Esophagus squamous epithelium (tissue), 5 donors: ENCODE data around the gene TMEM121. TPM values are rescaled to one million over a fixed set of nuclear protein-coding genes. Genes with fewer than 3 reads are reported as not detected.

ENCODE experiments used
- DNase-seq: peaks from one replicate; lab custom pipeline; 2025; lab: John Stamatoyannopoulos, UW
- H3K27ac ChIP-seq, 4 donors: fragments of 200-600 bp; sonication (generic); one replicate each; pipeline ENCODE4 v1.5.1; 2016 to 2019; ENCODE audit warnings: mild to moderate bottlenecking in 1 of 4
- H3K27me3 ChIP-seq, 4 donors: fragments of 200-600 bp; sonication (generic); 1 replicate in 3 of 4; 2 replicates in 1 of 4; pipeline versions ENCODE4 v1.5.1 to v1.6.0; 2017 to 2021; ENCODE audit warnings: antibody characterized with exemption in 1 of 4
- H3K36me3 ChIP-seq, 3 donors: fragments of 200-600 bp; sonication (generic); one replicate each; pipeline ENCODE4 v1.5.1; 2016 to 2019
- H3K4me1 ChIP-seq, 3 donors: fragments of 200-600 bp; sonication (generic); one replicate each; pipeline ENCODE4 v1.5.1; 2017 to 2019
- H3K4me3 ChIP-seq, 4 donors: fragments of 200-600 bp; sonication (generic); 1 replicate in 3 of 4; 2 replicates in 1 of 4; pipeline ENCODE4 v1.5.1; 2016 to 2019; ENCODE audit warnings: mild to moderate bottlenecking in 2 of 4, moderate library complexity in 1 of 4
- H3K9me3 ChIP-seq, 3 donors: fragments of 200-600 bp; sonication (generic); one replicate each; pipeline ENCODE4 v1.5.1; 2016 to 2019
- POLR2A ChIP-seq, 4 donors: fragments of 450-650 bp; IDR thresholded peaks; one replicate each; pipeline ENCODE4 v1.6.1; 2017; ENCODE audit warnings: antibody characterized with exemption in 4 of 4, mild to moderate bottlenecking in 4 of 4, moderate library complexity in 3 of 4
- WGBS, 2 donors: methylation state at CpG; one replicate each; pipeline ENCODE4 v1.1.5; 2018; 5-methylcytosine and 5-hydroxymethylcytosine counted together
- intact Hi-C: fragments of 100-400 bp; cut with DNase I; formaldehyde crosslinking; loops from one replicate; pipeline ENCODE4 v1.15.0; 2022
- total RNA-seq, 4 donors: library from RNA; depleted of rRNA; stranded (reverse); fragments of >200 nt; gene quantifications; one replicate each; pipeline ENCODE4 v1.1.0, GENCODE V29; 2016
- TF ChIP-seq, protein P1 (sequence below), 6 experiments: fragments of 450-650 bp in 4 of 6; fragments of 200-600 bp in 2 of 6; sonication (generic) in 2 of 6; IDR thresholded peaks; one replicate each; pipeline ENCODE4 v1.5.1; 2016 to 2019; ENCODE audit warnings: antibody characterized with exemption in 6 of 6, mild to moderate bottlenecking in 4 of 6, moderate library complexity in 4 of 6
- donor health status: DM: yes; HTN: yes; CAD: no.

The TMEM121 gene
- total RNA-seq, 4 donors from 2014 or later = 0.61 to 2.1 (median 1.6) TPM

DNA sequence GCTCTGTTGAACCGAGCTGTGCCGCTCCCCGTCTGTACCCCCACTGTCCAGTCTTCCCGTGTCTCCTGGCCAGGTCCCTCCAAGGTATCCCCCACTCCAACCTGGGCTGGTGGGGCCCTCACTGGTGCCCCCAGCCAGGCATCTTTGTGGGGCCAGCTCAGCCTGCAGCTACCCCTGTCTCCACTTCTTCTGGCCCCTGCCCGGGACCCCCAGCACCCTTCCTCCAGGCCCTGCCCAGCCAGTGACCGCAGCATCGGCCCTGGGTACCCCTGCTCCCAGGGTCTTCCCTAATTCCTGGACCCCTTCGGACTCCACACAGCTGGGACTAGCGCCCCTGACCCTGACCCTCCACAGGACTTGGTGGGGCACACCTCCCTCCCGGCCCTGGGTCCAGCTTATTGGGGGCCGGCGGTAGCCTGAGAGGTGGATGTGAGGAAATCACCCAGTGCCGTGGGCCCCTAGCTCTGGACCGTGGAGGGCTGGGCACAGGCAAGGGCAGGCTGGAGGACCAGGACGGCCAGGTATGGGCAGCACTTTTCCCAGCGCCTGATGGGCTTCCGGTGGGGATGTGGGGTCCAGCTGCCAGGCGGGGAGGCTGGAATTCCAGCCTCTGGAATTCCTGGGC lies 43.8 kb upstream of the TMEM121 start:
- 40 to 59% methylated on average over 2 to 9 of the region's 18 CpGs for WGBS, 2 donors
- H3K27me3 ChIP-seq = peaks cover 0 to 34% (median 0%) of the 10 kb centered on the region in 4 donors
- DNase-seq = no peak

DNA sequence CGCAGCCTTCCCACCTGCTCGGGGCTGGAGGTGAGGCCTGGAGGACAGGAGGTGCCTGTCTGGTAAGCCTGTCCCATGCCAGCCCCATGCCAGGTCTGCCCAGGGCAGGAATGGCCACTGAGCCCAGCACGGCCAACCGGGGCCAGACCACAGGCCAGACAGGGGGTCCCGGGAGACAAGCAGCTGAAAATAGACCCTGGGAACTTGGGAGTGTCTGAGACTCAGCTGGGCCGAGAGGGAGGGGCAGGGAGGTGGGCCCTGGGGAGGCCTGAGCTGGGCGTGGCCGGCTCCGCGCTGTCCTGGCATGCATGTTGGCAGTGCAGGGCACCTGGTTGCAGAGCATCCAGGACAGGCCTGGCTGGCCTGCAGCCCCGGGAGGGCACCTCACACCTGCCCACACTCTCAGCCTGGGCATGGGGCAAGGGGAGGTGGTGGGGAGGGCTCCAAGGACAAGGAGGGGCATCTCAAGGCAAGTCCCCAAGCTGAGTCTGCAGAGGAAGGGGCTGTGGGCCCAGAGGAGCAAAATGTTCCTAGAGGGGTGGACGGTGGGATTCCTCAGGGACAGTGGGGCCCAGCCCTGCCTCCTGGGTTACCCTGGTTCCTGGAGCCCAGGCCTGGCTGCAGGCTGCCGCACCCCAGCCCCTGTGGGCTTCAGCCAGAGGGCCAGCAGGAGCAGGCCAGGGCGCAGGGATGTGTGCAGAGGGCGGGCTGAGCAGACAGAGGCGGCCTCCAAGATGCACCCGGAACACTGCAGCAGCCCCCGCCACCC lies 42.9 kb upstream of the TMEM121 start:
- Histone ChIP-seq H3K27ac (peak overlapping the region; percentile 88 to 99 (median 93)), H3K27me3 (peaks cover 0 to 30% (median 0%) of the 10 kb centered on the region in 4 donors), H3K4me1 (peaks cover 82 to 100% (median 85%) of the 10 kb centered on the region in 3 donors), H3K9me3 (no peaks in the 10 kb centered on the region), H3K4me3 (no peak overlapping the region), H3K36me3 (peaks cover 0 to 14% (median 0%) of the 10 kb centered on the region in 3 donors)
- 39 to 45% methylated on average over 3 to 4 of the region's 18 CpGs for WGBS, 2 donors
- intact Hi-C loops = loop anchor here (10.0 kb wide), 1 partner anchor 109 kb away; no protein-coding TSS in a partner anchor
- DNase-seq = no peak
- TF ChIP-seq POLR2A (IDR thresholded peaks at IDR 0.05) = no peak
- TF ChIP-seq, protein P1, sequence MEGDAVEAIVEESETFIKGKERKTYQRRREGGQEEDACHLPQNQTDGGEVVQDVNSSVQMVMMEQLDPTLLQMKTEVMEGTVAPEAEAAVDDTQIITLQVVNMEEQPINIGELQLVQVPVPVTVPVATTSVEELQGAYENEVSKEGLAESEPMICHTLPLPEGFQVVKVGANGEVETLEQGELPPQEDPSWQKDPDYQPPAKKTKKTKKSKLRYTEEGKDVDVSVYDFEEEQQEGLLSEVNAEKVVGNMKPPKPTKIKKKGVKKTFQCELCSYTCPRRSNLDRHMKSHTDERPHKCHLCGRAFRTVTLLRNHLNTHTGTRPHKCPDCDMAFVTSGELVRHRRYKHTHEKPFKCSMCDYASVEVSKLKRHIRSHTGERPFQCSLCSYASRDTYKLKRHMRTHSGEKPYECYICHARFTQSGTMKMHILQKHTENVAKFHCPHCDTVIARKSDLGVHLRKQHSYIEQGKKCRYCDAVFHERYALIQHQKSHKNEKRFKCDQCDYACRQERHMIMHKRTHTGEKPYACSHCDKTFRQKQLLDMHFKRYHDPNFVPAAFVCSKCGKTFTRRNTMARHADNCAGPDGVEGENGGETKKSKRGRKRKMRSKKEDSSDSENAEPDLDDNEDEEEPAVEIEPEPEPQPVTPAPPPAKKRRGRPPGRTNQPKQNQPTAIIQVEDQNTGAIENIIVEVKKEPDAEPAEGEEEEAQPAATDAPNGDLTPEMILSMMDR (IDR thresholded peaks at IDR 0.05) = no peak

More for the DNA sequence above, 43.8 kb upstream of the TMEM121 start:
- Histone ChIP-seq H3K36me3 (peaks cover 0 to 19% (median 0%) of the 10 kb centered on the region in 3 donors), H3K4me3 (peak overlapping the region in 1 of 4 donors; percentile 44), H3K9me3 (no peaks in the 10 kb centered on the region), H3K4me1 (peaks cover 73 to 100% (median 83%) of the 10 kb centered on the region in 3 donors), H3K27ac (peak overlapping the region; percentile 88 to 99 (median 93))
- no peak for TF ChIP-seq POLR2A (IDR thresholded peaks at IDR 0.05)
- TF ChIP-seq, protein P1 (IDR thresholded peaks at IDR 0.05) = no peak
- intact Hi-C loops = loop anchor here (10.0 kb wide), 1 partner anchor 108 kb away; no protein-coding TSS in a partner anchor

DNA sequence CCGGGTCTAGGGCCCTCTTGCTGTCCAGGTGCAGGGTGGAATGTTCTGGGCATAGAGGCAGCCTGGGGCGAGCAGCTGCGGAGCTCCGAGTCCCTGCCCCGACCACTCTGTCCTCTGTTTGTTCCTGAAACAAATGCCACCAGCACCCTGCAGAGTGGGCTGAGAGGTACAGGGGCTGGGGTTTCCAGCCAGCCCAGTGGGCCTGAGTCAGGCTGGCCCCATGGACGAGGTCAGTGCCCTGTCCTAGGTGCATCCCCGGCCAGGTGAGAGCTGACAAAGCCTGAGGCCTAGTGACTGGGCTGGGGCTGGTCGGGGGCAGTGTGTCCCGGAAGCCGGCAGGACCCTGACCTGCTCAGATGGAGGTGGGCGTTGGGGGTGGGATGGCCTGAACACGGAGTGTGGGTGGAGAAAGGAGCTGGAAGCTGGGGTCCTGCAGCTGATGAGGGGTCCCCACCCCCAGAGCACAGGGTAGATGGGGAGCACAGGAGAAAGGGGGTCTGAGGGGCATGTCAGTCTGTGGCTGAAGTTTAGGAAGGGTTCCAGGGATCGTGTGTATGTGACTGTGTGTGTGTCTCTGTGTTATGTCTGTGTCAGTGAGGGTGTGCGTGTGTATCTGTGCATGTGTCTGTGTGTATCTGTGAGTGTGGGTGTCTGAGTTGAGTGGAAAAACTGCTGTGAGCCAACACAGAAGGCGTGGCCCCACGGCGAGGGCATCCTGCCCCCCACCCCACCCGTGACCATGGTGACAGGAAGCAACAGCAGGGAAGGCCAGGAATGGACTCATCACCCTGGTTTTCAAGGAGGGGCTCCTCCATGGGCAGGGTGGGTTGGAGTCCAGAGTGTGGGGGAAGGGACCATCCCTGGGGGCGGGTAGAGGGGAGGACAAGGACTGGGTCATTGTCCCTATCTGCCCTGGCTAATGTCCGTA lies 42.0 kb upstream of the TMEM121 start:
- TF ChIP-seq POLR2A (IDR thresholded peaks at IDR 0.05) = no peak
- TF ChIP-seq, protein P1 (IDR thresholded peaks at IDR 0.05) = no peak
- DNase-seq = no peak
- H3K9me3 ChIP-seq = no peaks in the 10 kb centered on the region
- 36 to 49% methylated on average over 6 to 9 of the region's 20 CpGs for WGBS, 2 donors
- peak overlapping the region in 3 of 4 donors; percentile 90 to 99 (median 96) for H3K27ac ChIP-seq
- H3K27me3 ChIP-seq = peaks cover 0 to 23% (median 0%) of the 10 kb centered on the region in 4 donors
- H3K36me3 ChIP-seq = peaks cover 0 to 5% (median 0%) of the 10 kb centered on the region in 3 donors
- H3K4me3 ChIP-seq = no peak overlapping the region
- intact Hi-C loops = loop anchor here (10.0 kb wide), 1 partner anchor 110 kb away; no protein-coding TSS in a partner anchor
- H3K4me1 ChIP-seq = peaks cover 91 to 100% (median 92%) of the 10 kb centered on the region in 3 donors

DNA sequence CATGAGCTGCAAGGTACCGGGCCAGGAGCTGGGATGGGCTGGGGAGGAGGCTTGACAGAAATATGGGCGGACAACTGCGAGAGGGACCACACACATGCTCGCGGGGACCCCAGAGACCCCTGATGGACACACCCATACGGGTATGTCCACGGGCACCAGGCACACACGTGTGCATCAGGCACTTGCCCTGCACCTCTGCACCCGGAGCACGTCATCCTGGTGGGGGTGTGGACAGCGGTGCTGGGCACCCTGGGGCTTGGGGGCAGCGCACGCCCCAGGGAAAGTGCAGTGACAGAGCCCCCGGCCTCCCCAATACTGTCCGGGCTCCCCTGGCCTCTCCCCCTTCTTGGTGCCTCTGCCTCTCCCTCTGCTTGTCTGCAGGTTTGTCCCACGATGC lies 41.4 kb upstream of the TMEM121 start:
- H3K4me1 ChIP-seq = peaks cover 90 to 100% (median 94%) of the 10 kb centered on the region in 3 donors
- WGBS, 2 donors = 70 to 88% methylated on average over 6 to 7 of the region's 16 CpGs
- H3K27ac ChIP-seq = peak overlapping the region in 3 of 4 donors; percentile 90 to 99 (median 96)

More for the DNA sequence above, 41.4 kb upstream of the TMEM121 start:
- TF ChIP-seq, protein P1 (IDR thresholded peaks at IDR 0.05) = no peak
- no peak for TF ChIP-seq POLR2A (IDR thresholded peaks at IDR 0.05)
- peaks cover 0 to 23% (median 0%) of the 10 kb centered on the region in 4 donors for H3K27me3 ChIP-seq
- intact Hi-C loops = loop anchor here (10.0 kb wide), 1 partner anchor 110 kb away; no protein-coding TSS in a partner anchor
- no peak overlapping the region for H3K4me3 ChIP-seq
- DNase-seq = no peak
- no peaks in the 10 kb centered on the region for H3K9me3 ChIP-seq
- no peaks in the 10 kb centered on the region for H3K36me3 ChIP-seq
